CD4-positive, alpha-beta T cell treated with Interleukin-12 subunit alpha and Interleukin-12 subunit beta, for 1 hour (primary cell): ENCODE measurements around the gene KLC3.
"Not testable (repeated sequence)": the region's sequence is repeated elsewhere in the genome, so short reads cannot be mapped to it uniquely, and the experiment has no call there.

Source experiments
- DNase-seq: peaks from one replicate; pipeline ENCODE4 v3.0.0-alpha.2; 2020

Gene KLC3

DNA sequence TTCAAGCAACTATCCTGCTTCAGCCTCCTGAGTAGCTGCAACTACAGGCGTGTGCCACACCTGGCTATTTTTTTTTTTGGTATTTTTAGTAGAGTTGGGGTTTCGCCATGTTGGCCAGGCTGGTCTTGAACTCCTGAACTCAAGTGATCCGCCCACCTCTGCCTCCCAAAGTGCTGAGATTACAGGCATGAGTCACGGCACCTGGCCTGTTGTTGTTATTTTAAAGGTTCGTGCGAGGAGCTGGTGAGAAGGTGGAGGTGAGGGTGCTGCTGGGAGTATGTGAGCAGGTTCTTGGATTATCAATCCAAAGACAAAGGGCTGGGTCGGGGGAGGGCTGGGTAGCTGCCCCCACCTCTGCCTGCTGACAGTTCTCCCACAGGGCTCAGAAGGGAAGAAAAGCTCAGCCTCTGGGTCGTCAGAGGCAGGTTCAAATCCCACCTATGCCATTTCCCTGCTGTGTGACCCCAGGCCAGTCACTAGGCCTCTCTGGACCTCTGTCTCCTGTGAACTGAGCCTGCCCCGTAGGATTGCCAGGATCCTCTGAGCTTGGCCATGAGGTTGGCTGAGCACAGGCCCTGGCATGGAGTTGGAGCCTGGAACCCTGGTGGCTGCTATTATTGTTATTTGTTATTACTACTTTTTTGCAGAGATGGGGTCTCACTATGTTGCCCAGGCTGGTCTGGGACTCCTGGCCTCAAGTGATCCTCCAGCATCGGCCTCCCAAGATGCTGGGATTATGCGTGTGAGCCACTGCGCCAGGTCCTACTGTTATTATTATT, 19.4 kb upstream of the KLC3 start:
- no peak for DNase-seq

DNA sequence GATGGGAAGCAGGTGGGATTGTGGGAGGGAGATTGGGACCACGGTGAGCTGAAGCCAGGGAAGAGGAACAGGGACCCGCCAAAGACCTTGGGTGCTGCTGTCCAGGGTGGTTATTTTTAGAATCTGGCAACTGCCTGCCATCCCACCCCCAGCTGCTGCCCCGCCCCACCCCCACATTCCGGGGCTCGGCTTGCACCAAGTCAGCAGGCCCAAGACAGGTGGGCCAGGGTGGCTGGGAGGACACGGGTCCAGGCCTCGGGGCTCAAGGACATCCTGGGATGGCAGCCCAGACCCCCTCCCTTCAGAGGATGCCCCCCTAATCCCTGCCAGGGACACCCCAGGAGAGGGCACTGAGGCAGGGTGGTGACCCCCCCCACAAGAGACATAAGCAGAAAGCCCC, 18.7 kb upstream of the KLC3 start:
- no peak for DNase-seq

DNA sequence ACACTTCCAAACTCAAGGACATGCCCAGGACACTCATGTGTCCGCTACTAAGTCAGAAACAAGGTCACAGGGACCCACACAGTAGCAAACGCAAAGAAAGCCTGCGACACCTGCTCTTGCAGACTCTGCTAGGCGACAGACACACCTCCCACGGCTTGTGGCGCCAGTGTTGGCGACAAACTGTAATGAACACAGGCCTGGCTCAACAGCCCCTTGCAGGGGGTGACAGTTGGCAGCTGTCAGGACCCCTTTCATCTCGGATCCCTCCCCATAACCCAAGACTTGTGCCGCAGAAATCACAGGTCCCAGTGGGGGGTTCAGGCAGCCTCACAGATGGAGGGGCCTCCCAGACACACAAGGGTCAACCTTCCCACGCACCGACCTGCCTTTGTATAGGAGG, 18.2 kb upstream of the KLC3 start:
- DNase-seq = no peak

DNA sequence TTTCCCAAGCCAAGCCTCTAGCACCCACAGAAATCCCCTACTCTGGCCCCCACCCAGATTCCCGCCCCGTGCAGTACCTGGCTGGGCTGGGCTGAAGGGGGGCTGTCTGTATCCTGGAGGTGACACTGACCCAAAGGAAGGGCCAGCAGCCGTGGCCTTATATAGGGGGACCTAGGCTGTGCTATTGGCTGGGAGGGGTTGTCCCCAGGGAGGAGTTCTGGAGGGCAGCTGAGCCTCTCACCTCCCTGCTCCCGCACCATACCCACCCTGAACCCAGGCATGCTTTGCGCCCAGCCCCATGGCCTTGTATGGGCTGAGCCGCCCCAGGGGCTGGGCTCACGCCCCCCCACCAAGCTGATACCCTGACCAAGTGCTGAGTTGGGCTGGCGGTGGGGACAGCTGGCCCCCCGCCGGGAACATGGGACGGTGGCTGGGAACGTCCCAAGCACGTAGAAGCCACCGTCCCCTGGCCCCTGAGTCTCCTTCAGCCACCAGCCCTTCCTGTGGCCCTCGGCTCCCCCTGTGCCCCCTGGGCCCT, 17.7 kb upstream of the KLC3 start, which contains the start of gene CKM:
CKM (minus strand) TSS at position 132 of the 538 bp plus-strand sequence. CDS start 3,162 bp downstream, outside the sequence.
- DNase-seq = no peak

DNA sequence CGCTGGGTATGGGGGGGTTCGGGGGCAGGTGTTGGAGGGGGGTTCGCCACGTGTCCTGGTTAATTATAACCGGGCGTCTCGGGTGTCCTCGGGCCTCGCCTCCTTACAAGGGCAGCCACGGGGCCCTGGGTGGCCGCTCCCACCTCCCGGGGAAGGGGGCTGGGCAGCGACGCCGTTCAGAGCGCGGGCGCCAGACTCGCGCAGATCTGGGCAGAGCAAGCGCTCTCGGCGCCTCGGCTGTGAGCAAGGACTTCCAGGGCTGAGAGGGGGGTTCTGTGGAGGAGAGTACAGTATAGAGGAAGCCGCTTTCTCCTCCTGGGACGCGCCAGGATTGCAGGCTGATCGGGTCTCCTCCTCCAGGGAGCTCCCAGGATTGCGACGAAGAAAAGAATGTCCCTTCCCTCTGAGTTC, 16.9 kb upstream of the KLC3 start:
- DNase-seq = no peak

DNA sequence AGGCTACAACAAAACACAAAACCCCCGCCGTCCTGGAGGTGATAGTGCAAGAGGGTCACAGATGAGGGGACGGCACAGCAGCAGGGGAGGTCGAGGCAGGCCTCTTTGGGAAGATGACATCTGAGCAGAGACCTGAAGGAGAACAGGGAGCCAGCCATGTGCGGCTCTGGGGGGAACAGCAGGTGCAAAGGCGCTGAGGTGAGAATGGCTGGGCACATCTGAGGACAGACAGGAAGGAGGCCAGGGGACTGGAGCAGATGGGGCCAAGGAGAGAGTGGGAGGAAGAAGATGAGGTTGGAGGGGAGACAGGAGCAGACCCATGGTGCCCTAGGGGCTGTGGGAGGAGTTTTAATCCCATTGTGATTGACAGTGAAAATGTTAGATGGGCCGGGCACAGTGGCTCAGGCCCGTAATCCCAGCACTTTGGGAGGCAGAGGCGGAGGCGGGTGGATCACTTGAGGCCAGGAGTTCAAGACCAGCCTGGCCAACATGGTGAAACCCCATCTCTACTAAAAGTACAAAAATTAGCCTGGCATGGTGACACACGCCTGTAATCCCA, 16.1 kb upstream of the KLC3 start:
- DNase-seq = no peak

DNA sequence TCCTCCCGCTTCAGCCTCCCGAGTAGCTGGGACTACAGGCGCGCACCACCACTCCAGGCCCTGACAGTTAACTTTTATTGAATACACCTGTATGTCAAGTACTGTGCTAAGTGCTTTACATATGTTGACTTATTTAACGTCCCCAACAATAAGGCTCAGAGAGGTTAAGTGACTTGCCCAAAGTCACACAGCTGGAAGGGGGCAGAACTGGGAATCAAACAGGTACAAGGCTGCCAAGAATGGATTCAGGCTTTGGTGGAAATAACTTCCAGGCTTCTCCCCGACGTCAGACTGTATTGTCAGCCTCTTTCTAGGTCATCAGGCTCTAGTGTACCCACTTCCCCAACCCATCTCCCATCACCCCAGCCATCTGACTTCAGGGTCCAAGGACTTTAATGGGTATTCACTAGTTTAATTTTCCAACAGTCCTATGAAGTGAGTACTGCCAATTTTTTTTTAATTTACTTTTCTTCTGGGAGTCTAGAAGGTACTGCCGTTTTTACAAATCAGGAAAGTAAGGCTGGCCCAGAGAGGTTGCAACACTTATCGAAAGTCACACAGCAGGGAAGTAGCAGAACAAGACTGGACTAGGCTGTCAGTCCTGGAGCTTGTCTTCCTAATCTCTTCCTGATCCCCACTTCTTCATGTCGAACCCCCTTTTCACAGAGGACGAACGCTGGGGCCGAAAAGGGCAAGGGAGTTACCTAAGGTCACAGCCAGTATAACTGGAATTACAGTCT, 13.0 kb upstream of the KLC3 start:
- no peak for DNase-seq

DNA sequence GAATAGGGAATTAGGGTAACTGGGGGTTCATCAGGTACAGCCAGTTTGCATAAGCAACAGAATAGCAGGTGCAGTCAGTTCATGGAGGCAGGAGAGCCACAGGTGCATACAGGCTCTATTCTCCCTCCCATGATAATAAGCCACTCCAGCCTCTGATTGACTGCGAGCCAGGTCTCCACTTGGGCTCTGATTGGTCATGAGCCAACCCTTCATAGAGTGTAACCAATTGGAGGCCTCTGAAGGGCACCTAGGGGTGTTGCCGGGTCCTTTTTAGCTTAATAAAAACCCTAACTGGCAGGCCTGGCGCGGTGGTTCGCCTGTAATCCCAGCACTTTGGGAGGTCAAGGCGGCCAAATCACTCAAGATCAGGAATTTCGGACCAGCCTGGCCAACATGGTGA, 9.1 kb upstream of the KLC3 start:
- no peak for DNase-seq

DNA sequence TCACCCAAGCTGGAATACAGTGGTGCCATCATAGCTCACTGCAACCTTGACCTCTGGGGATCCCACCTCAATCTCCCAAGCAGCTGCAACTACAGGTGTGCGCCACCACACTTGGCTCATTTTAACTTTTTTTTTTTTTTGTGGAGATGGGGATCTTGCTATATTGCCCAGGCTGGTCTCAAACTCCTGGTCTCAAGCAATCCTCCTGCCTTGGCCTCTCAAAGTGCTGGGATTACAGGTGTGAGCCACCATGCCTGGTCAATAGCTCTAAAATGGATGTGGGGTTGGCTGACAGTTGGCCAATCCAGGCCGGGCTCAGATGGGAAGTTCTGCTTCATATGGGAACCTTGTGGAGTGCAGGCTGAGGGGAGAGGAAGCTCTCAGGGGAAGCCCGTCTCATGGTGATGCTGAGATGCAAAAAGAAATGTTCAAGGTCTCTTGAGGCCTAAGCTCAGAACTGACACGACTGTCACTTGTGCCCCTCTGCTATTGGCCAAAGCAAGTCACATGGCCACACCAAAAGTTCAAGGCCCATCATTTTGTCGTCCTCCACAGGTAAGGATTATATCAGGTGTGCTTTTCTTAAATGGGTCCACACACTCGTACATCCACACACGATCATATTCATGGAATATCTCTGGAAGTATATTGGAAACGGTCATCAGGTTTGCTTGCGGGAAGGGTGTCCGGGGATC, 6.8 kb upstream of the KLC3 start:
- DNase-seq = no peak

DNA sequence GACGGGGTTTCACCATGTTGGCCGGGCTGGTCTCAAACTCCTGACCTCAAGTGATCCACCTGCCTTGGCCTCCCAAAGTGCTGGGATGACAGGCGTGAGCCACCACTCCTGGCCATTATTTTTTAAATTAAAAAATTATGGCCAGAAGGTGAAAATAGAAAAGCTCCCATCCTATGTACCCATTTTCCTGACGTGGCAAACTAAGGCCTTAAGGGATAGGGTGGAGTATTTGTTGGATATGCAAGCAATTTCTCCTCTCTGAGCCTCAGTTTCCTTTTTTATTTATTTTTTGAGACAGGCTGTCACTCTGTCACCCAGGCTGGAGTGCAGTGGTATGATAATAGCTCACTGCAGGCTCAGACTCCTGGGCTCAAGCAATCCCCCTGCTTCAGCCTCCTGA, 5.7 kb upstream of the KLC3 start:
- not testable (repeated sequence) for DNase-seq

DNA sequence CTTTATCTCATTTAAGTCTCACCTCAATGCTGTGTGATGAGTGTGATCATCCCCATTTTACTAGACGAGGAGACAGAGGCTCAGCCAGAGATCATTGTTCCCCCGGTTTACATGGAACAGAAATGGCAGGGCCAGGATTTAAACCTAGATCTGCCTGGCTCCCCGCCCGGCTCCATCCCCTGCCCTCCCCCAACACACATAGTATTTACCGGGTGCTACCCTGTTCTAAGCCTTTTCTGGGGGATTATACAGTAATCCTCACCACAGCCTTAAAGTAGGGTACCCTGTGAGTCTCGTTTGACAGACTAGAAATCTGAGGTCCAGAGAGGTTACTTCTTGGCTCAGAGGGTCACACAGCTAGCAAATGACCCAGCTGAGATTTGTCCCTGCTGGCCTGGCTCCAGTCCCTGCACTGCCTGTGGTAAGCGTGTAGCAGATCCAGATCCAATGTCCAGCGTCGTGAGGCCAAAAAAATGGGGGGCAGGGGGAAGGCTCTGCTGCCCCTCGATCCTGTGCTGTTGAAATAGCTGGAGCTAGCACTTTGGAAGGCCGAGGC, 3.8 kb upstream of the KLC3 start:
- DNase-seq = no peak

DNA sequence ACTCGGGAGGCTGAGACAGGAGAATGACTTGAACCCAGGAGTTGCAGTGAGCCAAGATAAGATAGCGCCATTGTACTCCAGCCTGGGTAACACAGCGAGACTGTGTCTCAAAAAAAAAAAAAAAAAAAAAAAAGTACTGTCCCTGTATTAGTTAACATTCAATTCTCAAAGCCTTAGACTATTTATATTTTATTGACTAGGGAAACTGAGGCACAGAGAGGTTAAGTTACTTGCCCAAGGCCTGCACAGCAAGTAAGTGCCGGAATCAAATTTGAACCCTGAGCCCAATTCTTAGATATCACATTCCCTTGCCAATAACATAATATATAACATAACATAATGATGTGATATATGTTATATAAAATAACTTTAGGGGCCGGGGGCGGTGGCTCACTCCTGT, 921 bp upstream of the KLC3 start:
- no peak for DNase-seq

DNA sequence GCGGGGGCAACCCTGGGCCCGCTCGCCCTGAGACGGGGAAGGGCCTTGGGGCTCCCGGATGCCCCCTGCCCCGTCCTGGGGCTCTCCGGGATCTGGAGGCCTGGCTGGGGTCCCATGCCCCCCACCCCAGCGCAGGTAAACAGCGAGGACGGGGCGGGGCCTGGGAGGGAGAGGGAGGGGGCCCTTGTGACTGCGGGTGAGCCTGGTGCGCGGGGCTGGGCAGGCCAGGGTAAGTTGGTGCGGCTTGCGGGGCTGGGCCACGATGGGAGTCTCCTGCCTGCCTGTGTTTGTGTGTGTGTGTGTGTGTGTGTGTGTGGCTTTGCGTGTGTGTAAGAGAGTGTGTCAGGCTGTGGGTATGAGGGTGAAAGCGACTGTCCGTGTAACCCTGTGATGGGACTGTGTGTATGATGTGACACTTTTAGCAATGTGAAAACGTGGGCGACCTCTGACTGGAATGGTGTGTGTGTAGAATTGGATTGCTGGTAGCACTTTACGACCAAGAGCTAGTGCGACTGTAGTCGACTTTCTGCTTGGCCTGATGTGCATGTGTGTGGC, 426 bp downstream of the KLC3 start:
- peak; percentile 5 for DNase-seq

DNA sequence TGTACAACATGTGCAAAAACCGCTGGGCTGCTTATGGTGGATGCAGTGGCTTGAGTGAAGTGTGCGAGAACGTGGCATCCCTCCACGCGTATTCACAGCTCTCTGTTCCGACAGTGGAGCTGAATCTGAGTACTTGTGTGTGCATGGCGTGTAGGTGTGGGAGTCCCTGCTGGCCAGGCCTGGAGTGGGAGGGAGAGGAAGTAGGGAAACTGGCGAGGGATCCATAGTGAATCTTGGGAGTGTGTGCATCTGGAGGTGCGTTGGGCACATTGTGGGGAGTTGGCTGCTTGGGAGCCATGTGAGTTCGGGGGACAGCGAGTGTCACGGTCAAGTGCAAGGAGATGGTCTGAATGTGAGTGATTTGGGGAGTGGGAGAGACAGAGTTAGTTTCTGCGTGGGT, 2.4 kb downstream of the KLC3 start:
- no peak for DNase-seq

DNA sequence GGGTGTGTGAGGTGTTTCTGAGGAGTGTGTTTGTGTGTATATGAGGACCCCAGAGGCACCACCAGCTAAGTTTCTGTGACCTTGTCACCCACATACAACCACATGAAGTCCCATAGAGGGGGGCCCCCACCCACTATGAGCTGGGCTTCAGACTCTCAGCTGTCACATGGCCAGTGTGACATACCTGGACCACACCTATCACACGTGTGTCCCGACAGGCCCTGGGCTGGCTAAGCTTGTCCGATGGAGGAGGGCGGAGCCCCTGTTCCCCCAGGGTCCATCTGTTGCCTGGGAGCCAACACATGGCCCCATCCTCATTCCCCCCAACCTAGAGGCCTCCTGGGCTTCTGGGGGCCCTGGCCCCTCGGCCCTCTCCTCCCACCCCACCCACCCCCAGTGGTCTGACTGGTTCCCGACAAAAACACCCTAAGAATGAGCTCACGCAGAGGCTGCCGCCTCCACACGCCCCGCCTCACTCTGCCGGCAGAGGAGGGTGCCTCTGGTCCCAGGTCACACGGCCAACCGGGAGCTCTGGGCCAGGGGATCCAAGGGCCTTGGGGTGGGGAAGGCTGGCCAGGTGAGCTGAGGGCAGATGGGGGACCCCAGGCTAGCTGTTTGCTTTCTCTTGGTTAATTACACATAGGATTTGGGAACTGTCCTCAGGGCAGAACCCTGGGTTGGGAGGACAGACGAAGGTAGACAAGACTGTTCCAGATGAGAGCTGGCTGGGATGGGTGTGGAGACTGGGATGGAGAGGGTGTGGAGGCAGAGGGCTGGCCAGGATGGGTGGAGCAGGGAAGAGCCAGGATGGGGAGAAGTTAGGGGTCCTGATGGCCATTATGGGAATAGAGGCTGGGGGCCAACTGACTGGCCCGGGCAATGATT, 4.3 kb downstream of the KLC3 start:
- DNase-seq = no peak

DNA sequence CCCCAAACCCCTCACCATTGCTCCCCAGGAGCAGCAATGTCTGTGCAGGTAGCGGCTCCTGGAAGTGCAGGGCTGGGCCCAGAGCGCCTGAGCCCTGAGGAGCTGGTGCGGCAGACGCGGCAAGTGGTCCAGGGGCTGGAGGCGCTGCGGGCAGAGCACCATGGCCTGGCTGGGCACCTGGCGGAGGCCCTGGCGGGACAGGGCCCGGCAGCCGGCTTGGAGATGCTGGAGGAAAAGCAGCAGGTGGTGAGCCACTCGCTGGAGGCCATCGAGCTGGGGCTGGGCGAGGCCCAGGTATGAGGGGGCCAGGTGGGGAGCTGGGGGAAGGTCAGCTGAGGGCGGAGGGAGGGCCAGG, 4.9 kb downstream of the KLC3 start:
- DNase-seq = no peak

DNA sequence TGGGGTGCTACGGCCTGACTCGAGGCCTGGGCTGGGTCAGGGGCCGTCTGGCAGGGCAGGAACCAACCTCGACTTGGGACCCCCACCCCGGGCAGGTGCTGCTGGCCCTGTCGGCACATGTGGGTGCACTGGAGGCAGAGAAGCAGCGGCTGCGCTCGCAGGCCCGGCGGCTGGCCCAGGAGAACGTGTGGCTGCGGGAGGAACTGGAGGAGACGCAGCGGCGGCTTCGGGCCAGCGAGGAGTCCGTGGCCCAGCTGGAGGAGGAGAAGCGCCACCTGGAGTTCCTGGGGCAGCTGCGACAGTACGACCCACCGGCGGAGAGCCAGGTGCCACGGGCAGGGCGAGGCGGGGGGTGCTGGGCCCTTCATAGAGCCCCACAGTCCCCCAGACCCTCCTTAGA, 5.9 kb downstream of the KLC3 start:
- DNase-seq = no peak

DNA sequence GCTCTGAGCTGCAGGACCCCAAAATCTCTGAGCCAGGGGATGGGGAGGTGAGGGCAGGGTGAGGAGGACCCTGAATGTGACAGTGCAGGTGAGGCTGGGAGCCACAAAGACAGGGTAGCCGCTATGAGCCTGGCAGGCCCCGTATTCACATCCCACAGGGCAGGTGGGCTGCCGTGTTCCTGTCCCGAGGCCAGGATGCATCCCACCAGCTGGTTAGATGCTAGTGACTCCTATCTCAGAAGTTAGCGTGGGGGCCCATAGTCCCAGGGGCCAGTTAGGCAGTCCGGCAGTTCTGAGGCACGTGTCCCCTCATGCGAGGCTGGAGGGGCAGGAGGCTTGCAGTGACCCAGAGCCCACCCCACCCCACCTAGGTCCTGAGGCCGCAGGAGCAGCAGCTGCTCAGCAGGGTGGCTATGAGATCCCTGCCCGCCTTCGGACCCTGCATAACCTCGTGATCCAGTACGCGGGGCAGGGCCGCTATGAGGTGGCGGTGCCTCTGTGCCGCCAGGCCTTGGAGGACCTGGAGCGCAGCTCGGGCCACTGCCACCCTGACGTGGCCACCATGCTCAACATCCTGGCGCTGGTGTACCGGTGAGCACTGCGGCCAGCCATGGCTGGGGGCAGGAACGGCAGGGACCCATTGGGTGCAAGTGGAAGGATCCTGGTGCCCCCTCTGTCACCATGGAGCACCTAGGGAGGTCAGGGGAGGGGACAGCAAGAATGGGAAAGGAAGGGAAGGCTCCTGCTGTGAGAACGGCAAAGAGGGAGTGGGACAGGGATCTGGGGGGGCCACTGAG, 7.2 kb downstream of the KLC3 start:
- no peak for DNase-seq

DNA sequence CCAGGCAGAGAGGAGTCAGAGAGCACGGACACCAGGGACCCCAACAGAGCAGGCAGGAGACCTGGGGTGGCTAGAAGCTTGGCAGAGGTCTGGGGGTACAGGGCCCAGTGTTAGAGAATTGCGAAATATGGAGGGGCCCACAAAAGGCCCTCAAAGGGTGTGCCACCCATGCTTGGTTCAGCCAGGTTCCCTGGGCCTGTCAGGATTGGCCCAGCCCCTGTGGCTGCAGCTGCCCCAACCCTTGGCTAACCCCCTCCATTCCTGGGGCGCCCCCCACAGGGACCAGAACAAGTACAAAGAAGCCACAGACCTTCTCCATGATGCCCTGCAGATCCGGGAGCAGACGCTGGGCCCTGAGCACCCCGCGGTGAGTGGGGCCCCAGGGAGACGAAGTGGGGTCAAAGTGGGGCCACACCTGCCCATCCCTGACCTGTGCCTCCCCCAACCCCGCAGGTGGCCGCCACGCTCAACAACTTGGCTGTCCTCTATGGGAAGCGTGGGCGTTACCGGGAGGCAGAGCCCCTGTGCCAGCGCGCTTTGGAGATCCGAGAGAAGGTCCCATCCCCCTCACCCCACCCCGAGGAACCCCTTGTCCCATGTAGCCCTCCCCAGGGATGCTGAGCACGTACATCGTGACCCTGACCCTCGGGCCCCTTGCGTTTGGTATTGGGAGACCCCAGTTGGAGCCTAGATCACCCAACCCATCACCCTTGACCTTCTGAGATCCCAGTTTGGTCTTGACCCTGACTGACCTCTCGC, 8.0 kb downstream of the KLC3 start:
- no peak for DNase-seq

DNA sequence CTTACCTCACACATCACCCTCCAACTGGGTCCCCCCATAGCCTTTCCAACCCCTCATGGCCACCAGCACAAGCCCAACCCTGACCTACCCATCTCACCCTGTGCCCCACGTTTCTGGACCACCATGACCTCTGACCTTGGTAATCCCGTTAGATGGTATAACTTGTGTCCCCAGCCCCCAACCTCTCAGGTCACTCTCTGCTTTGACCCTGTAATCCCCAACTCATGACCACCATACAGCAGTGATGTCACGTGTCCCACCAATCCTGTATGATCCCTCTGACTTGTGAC, 8.5 kb downstream of the KLC3 start:
- no peak for DNase-seq
